Adipose tissue (tissue), 3 donors: ENCODE results near the gene CSMD2. TPM values are rescaled to one million over a fixed set of nuclear protein-coding genes. Genes with fewer than 3 reads are reported as not detected.

Experiments
- H3K27ac ChIP-seq: one replicate; pipeline ENCODE4 v1.5.1; 2013; ENCODE audit warnings: low read depth, low read length
- WGBS, 3 donors: extraction: QIAGEN DNeasy Blood & Tissue Kit; methylation state at CpG; one replicate each; pipeline ENCODE4 v1.1.7; 2013; 5-methylcytosine and 5-hydroxymethylcytosine counted together
- polyA plus RNA-seq, 3 donors: library from polyadenylated mRNA; stranded (reverse); fragments of 200-250 nt; gene quantifications; one replicate each; pipeline ENCODE4 v1.2.3, GENCODE V29; 2013
- donor health status: healthy with polysubstance abuse.
- donor health status: Bipolar disorder and iron deficiency.
- donor health status: healthy.

Gene CSMD2
- polyA plus RNA-seq, 3 donors, result under 0.01 to 0.21 (median 0.07) TPM

GRCh38 chr1:33738536-33738935 is 426.5 kb downstream of the CSMD2 start:
- 76 to 82% (median 78%) methylated on average over 9 of the region's 9 CpGs for WGBS, 3 donors
- no peak overlapping the region for H3K27ac ChIP-seq

GRCh38 chr1:33736496-33736895 is 428.5 kb downstream of the CSMD2 start:
- no peak overlapping the region for H3K27ac ChIP-seq
- 89 to 98% (median 94%) methylated on average over 1 of the region's 1 CpG for WGBS, 3 donors

GRCh38 chr1:33735624-33736023 is 429.4 kb downstream of the CSMD2 start:
- WGBS, 3 donors, result 8 to 19% (median 9%) methylated on average over 3 of the region's 3 CpGs
- H3K27ac ChIP-seq, result no peak overlapping the region

DNA sequence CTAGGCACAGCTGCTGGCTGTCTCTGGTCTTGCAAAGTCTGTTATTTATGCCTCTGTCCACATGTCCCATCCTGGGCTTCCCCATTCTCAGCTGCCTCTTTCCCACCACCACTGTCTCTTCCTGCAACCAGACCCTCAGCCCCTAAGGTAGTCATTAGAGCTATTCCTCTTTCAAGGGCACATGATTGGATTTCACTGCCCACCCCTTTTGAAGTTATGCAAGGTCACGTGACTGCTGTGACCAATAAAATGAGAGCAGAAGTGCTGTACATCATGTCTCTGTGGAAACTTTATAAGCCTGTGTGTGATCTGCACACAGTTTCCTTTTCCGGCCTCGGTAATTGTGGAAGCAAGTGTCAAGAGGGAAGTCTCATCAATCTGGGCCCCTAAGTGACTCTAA is 437.7 kb downstream of the CSMD2 start:
- WGBS, 3 donors, result 43 to 74% (median 44%) methylated on average over 3 of the region's 3 CpGs
- no peak overlapping the region for H3K27ac ChIP-seq

DNA sequence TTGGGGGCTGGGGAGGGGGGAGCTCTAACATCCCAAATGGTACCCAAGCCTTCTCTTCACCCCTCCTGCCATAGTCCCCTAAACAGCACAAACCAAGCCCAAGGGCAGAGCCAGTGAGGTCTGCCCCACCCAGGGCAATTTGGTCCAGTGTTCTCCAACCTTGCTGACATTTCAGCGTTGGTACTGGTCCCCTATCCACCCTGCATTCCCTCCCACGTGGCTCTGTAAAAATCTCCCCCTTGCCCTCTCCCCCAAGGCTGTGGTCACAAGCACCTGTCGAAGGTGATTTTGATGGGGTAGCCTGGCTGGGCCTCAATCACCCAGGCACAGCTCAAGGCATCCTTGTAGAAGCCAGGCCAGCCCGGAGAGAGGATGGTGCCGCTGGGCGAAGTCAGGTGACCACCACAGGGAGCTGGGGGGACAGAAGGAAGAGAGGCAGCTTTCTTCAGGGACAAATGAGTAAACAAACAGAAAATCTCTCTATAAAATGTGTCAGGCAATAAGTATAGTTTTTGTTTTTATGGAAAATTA is 438.7 kb downstream of the CSMD2 start:
- 71 to 83% (median 82%) methylated on average over 6 of the region's 6 CpGs for WGBS, 3 donors
- H3K27ac ChIP-seq, result no peak overlapping the region

DNA sequence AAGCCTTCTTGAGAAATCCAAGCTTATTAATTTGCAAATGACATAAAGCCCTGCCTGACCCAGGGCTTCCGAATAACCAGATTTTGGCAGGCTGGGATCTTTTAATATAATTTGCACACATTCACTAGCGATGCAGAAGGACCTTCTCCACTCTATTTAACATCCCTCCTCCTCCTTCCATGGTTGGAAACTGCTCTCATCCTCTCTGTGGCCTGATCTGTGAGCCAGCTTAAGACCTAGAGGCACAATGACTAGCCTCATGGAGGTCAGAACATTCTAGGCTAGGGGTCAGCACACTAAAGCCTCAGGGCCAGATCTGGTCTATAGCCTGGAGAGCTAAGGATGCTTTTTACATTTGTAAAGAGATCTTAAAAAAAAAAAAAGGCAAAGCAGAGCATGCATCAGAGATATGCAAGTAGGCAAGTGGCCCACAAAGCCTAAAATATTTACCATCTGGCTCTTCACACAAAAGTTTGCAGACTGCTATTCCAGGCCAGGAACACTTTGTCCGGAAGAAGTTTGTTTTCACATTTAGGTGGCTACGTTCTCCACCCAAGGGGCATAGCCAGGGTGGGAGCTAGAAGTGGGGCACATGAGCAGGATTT is 439.4 kb downstream of the CSMD2 start:
- H3K27ac ChIP-seq, result no peak overlapping the region
- WGBS, 3 donors, result 79 to 88% (median 86%) methylated on average over 4 of the region's 4 CpGs

- H3K27ac ChIP-seq, result no peak overlapping the region
- WGBS, 3 donors, result 92 to 98% (median 94%) methylated on average over 8 of the region's 8 CpGs
These were observed 440.0 kb downstream of the CSMD2 start for GRCh38 chr1:33725037-33725436.

- WGBS, 3 donors, result 87 to 91% (median 88%) methylated on average over 11 of the region's 11 CpGs
- no peak overlapping the region for H3K27ac ChIP-seq
These were observed 440.7 kb downstream of the CSMD2 start for GRCh38 chr1:33724348-33724747.

- WGBS, 3 donors, result 80 to 91% (median 89%) methylated on average over 4 of the region's 4 CpGs
- H3K27ac ChIP-seq, result no peak overlapping the region
These were observed 441.8 kb downstream of the CSMD2 start for GRCh38 chr1:33723251-33723650.

DNA sequence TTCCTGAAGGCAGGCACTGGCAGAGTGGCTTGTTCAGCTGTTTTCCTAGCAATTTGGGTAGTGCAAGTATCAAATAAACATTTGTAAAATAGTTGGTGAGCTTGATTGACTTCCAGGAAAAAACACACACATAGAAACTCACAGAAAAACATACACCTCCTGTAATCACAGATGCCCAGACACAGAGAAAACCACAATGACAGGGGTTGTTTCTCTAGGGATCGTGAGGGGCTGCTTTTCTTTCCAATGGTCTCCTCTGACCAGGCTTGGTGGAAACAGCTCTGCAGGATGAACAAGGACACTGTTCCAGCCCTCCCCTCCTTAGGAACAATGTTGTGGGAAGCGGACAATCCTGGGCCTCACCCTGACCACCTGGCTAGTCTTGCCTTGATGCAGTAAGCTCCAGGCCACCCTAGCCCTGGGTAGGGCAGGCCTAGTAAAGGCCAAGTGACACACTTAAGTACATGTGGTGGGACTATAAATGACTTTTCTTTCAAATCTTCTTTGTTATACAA is 443.7 kb downstream of the CSMD2 start:
- no peak overlapping the region for H3K27ac ChIP-seq
- WGBS, 3 donors, result 75 to 81% (median 76%) methylated on average over 2 of the region's 2 CpGs

DNA sequence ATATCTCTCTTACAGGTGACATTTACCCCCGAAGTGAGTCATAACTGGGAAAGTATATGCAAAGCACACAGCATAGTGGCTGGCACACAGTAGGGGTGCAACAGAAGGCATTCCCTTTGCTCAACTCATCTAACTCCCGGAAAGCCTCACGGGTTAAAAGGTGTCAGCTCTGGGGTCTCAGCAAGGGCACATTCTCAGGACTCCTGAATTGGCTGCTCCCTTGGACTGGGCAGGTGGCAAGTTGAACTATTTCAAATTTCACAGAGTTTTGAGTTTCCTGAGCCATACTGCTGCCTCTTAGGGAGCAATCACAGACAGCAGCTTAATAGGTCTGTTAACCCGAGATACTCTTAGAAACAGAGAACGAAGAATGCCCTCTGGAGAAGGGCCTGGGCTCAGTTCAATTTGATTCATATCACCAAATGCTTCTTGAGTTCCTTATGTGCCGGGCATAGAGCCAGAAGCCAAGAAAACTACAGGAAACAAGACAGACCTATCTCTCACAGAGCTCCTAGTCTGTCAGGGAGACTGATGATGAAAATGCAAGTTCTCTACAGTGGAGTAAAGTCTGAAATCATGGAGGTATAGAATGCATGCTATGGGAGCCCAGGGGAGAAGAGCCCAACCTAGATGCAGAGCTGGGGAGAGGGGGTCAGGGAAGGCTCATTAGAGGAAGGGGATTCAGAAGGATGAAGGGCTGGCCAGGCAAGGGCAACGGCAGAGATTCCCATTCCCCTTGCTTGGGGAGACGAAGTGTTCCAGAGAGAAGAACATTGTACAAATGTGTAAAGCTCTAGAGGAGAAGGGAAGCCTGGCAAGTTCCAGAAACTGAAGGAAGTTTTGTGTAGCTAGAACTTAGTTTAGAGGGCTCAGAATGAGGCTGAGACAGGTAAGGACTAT is 445.0 kb downstream of the CSMD2 start:
- WGBS, 3 donors, result 47 to 63% (median 47%) methylated on average over 8 of the region's 8 CpGs
- H3K27ac ChIP-seq, result no peak overlapping the region

- H3K27ac ChIP-seq, result no peak overlapping the region
- WGBS, 3 donors, result 37 to 89% (median 88%) methylated on average over 4 of the region's 4 CpGs
These were observed 445.7 kb downstream of the CSMD2 start for GRCh38 chr1:33719326-33719725.

GRCh38 chr1:33718186-33718585 is 446.8 kb downstream of the CSMD2 start:
- WGBS, 3 donors, result 91 to 97% (median 92%) methylated on average over 3 of the region's 3 CpGs
- H3K27ac ChIP-seq, result no peak overlapping the region

DNA sequence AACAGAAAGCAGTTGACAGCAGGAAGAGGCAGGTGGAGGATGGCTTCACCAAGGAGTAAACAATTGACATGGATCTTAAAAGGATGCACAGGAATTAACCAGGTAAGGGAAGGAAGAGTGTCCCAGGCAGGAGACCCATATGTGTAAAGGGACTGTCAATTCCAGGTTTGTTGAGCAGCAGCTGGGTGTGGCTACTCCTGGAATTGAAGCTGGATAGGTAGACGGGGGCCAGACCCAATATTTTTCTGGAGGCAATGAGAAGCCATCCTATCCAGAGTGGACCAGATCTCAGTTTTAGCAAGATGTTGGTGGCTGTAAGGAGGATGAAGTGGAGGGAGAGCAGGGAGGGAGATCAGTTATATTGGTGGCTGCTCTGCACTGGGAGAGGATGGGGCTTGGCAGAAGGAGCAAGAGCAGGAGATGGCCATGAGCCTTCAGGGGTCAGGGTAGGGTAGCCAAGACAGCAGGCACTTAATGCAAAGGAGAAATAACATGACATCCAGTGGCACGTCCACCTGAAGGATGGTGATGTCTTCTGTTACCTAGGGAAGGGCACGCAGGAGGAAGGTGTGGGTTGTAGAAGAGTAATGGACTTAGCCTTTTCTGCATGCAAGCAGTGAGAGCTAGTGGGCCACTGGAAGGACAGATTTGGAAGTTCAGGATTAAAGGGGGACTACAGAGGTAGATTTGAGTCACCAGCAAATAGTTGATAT is 447.9 kb downstream of the CSMD2 start:
- H3K27ac ChIP-seq, result no peak overlapping the region
- WGBS, 3 donors, result 59 to 82% (median 79%) methylated on average over 3 of the region's 3 CpGs

- 78 to 81% (median 80%) methylated on average over 7 of the region's 7 CpGs for WGBS, 3 donors
These were observed 449.7 kb downstream of the CSMD2 start for GRCh38 chr1:33715195-33715811.

GRCh38 chr1:33714421-33714820 is 450.6 kb downstream of the CSMD2 start:
- no peak overlapping the region for H3K27ac ChIP-seq
- WGBS, 3 donors, result 80 to 93% (median 92%) methylated on average over 18 of the region's 18 CpGs

More at GRCh38 chr1:33715195-33715811, 449.7 kb downstream of the CSMD2 start:
- H3K27ac ChIP-seq, result no peak overlapping the region

DNA sequence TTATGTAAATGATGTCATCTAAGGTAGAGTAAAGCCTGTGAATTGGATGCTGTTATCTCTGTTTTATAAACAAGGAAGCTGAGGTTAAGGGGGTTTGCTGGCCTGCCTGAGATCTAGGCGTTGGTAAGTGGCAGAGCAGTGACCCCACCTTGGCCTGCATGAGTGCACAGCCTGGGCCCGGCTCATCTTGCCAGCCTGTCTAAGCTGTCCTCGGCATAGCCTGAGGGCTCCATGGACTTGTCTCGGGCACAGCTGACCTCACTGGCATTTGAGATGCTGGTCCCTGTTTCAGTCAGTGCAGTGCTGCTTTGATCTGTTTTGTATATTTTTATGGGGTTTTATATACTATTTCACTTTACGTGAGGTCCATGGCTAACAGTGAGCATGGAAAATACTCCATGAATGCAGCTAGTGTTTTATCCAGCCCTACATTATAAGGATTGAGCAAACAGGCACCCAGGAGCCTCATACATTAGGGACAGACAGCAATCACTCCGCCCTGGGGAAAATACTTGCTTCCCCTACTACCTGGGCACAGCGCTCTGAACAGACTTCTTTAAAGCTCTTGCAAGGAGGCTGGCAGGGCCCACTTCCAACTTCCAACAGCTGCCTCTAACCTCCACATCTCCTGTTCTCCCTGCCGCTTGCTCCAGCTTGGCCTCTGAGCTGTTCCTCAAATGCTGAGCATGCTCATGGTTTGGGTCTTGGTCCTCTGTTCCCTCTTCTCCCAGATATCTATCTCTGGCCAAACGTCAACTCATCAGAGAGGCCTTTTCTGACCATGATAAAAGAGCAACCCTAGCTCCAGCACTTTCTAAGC is 451.8 kb downstream of the CSMD2 start:
- no peak overlapping the region for H3K27ac ChIP-seq
- WGBS, 3 donors, result 61 to 73% (median 66%) methylated on average over 9 of the region's 9 CpGs
